Activated CD4-positive, alpha-beta T cell treated with anti-CD3 and anti-CD28 coated beads, Interleukin-2, amount 50 U/mL, for 24 hours (primary cell): ENCODE measurements around the gene TXK.
A peak's percentile ranks its signal among the peaks of the same experiment; 100 is the strongest.

Source experiments
- DNase-seq, 2 donors: peaks; one replicate each; pipeline ENCODE4 v3.0.0-alpha.2; 2020; ENCODE audit warnings: low read depth in 1 of 2, low spot score in 1 of 2

Gene TXK

DNA sequence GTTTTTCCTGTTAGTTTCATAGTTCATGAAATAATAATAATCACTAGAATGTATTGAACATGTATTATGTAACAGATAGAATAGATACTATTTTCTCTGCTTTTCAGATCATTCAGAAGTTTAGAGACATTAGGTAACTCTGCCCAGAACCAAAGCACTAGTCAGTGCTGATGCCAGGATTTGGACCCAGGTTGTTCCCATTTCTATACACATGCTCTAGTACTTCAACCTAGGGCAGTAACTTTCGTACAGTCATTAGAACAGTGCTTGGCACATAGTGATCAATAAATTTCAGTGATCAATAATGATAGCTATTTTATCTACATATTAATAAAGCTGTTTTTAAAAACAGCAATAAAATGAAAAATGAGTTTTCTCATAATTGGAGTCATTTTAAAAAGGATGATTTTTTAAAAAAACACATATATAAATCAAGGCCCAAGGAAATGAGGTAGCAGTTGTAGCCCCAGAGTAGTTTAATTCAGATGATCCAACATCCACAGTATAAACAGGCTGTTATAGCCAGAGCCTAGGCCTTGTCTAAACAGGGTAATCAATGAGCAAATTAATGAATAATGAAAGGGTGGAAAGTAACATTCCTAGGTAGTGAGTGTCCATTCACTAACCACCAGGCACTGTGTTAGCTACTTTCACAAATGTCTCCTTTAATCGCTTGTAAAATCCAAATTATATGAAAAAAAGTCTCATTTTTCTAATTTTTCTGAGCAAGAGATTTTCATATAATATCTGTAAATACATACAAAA lies 25.6 kb downstream of the TXK start:
- no peak for DNase-seq

- no peak for DNase-seq
Observed at GRCh38 chr4:48105230-48105629, 28.8 kb downstream of the TXK start.

DNA sequence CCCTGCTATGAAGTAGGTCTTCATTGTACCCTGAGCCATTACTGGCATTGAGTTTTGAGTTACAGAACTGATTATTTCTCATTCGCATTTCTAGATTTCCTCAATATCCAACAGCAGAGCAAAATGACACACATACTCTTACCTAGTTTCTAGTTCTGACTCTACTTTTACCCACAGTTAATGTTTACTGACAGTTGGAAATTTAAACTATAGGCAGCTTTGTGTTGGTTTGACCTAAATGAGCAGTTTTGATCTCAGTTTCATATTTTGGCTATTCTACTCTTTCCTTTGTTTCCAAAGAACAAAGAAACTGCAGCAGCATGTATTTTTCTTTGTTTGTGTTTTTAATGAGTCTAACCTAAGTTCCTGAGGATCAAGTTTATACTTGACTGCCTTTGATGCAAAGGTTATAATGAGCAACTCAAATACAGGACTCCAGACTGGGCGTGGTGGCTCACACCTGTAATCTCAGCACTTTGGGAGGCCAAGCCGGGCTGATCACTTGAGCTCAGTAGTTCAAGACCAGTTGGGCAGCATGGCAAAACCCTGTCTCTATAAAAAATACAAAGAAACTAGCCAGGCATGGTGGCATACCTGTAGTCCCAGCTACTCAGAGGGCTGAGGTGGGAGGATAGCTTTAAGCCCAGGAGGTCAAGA lies 30.4 kb downstream of the TXK start:
- no peak for DNase-seq

- DNase-seq, result no peak
Observed at GRCh38 chr4:48102303-48102702, 31.7 kb downstream of the TXK start.

DNA sequence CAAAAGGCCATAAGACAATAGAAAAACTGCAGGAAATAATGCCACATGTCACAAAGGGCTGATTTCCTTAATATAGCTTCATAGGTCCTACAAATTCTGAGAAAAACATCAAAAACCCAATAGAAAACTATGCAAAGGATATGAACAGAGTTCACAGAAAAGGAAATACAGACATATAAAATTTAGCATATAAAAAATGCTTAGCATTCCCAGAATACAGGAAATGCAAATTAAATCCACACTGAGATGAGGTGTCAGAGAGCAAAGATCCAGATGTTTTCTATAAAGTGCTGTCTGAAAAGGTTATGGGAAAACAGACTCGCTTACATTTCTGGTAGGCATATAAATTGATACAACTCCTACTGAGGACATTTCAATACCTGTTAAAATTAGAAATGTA lies 33.8 kb downstream of the TXK start:
- DNase-seq, result no peak

- no peak for DNase-seq
Observed at GRCh38 chr4:48095441-48095840, 38.6 kb downstream of the TXK start.

DNA sequence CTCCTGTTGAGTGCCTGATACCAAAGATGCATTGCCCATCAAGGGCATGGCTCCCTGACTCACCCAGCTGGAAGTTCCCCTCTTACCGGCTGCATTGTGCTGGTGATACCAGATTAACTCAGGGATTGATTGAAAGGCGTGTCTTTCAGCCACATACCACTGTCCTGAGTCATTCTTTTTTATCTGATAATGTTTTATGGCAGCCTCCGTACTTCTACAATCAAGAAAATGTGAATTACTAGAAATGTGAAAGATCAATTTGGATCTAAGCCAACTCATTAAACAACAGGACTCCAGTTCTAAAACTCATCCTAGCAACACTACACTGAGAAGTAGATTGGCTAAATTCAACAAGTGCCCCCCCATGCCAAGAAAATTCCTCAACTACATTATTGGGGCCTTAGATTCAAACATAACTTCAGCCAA lies 40.0 kb downstream of the TXK start:
- DNase-seq, result peak in 1 of 2 donors; percentile 31

DNA sequence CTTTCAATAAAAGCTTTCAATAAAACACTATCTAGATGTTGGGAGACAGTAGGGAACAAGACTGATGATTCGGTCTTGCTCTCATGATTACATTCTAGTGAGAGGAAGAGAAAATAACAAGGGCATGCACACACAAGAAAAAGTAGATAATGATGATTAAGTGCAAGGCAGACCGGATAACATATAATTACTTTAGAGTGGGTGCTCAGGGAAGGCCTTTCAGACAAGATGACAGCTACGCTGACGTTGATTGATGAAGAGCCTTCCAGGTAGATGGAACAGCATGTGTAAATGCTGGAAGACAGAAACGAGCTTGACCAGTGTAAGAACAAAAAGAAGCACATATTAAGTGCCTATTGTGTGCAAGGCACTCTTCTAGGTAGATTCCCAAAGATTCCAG lies 43.4 kb downstream of the TXK start:
- DNase-seq, result no peak

DNA sequence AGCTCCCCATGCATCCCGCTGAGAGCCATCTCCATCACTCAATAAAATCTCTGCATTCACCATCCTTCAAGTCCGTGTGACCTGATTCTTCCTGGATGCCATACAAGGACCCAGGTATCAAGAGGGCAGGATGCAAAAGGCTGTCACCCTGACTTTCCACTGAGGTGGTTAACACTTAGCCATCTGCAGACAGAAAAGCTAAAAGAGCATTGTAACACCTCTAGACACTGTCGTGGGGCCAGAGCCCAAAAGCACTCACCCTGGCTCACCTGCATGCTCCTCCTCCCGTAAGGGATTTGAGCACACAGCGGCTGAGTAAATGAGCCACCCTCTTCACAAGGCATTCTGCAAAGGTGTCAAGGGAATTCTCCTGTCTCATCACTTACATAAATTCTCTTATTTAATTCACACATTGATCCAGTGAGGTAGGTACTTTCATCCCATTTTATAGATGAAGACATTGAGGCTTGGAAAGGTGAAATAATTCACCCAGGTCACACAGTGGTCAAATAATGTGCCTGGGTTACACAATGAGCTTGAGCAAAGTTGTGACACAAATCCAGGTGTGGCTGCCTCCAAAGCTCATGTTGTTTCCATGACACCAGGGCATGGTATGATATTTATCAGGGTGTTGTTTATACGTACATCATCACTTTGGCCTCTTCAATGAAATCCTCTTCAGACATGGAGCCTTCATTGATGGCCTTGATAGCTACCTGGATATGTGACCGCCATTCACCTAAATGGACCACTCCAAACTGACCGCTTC lies 48.0 kb downstream of the TXK start:
- DNase-seq, result no peak

- no peak for DNase-seq
Observed at GRCh38 chr4:48082956-48083355, 51.1 kb downstream of the TXK start.

GRCh38 chr4:48081196-48081595 lies 52.9 kb downstream of the TXK start:
- DNase-seq, result no peak

DNA sequence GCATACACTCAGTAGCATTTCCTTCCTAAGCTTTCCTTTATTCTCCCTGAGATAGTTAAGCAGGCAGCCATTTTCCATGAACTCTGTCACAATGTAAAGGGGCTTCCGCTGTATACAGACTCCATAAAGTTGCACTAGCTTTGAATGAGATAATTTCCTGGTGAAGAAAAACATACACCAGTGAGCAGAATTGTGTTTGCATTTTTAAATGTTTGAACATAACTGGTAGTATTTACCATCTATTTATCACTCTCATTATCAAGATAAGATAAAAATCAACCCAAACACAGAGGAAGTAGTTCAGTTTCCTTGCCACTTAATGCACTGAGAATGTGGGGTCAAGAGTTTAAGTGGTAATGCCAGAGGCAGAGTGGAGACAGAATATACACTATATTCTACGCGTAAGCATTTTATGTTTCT lies 54.1 kb downstream of the TXK start:
- no peak for DNase-seq

- no peak for DNase-seq
Observed at GRCh38 chr4:48078862-48079655, 55.0 kb downstream of the TXK start.

GRCh38 chr4:48078425-48078824 lies 55.6 kb downstream of the TXK start:
- DNase-seq, result no peak

- DNase-seq, result no peak
Observed at GRCh38 chr4:48074657-48075056, 59.4 kb downstream of the TXK start.

DNA sequence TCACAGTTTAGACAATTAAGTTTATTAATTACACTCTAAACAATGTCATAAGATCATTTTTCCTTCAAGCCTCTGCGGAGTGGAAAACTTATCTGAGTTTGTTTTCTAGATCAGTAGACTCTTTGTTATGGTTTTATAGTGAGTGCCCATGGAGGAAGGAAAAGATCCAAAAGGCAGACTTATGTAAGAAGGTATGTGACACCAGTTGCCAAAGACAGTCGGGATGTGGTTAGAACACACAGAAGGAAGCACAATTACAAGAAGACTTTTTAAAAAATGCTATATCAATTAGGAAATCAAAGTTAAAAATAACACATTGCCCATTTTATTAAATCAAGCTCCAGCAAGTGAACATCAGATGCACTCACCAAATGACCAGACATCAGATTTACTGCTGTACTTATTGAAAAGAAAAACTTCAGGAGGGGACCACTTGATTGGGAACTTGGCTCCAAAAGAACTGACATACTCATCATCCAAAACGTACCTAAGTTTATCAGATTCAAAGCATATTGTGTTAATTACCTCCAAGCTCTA lies 60.4 kb downstream of the TXK start:
- no peak for DNase-seq

DNA sequence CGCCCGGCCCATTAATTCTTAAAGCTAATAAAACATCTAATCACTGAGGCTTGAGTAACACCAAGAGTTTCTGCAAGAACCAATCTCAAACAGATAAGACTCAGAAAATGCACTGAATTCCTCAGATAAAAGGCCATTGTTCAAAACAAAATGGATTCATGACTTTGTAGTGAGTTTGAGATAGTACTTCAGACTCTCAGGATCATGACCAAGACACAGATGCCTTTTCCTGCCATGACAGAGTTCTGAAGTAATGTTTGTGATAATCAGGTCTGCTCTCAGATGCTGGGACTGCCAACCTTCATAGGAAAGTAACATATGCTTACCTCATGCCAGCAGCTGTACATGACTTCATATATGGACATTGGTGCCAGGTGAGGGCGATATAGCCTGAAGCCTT lies 62.9 kb downstream of the TXK start:
- DNase-seq, result no peak

DNA sequence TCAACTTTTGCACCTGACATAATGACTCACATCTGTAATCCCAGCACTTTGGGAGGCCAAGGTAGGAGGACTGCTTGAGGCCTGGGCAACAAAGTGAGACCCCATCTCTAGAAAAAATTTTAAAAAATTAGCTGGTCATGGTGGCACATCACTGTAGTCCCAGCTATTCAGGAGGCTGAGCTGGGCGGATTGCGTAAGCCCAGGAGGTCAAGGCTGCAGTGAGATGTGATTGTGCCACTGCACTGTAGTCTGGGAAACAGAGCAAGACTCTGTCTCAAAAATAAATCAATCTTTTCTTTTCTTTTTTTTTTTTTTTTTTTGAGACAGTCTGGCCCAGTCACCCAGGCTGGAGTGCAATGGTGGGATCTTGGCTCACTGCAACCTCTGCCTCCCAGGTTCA lies 65.0 kb downstream of the TXK start:
- DNase-seq, result no peak

- no peak for DNase-seq
Observed at GRCh38 chr4:48068182-48068581, 65.9 kb downstream of the TXK start.

- DNase-seq, result no peak
Observed at GRCh38 chr4:48067536-48067935, 66.5 kb downstream of the TXK start.

GRCh38 chr4:48065587-48066052 lies 68.4 kb downstream of the TXK start:
- DNase-seq, result no peak
